Measurements from ENCODE around the gene NEK4. TPM values are rescaled to one million over a fixed set of nuclear protein-coding genes. Genes with fewer than 3 reads are reported as not detected.

NEK4 gene
- total and polyA plus RNA-seq, 5 donors from 2014 or later: 6.3 to 13.9 (median 7.7) TPM

GRCh38 chr3:52792413-52792812 lies 21.7 kb upstream of the NEK4 start:
- H3K27me3 Mint-ChIP-seq: no peaks in the 10 kb centered on the region
- H3K4me1 Mint-ChIP-seq: no peaks in the 10 kb centered on the region
- no peaks in the 10 kb centered on the region for H3K4me1 ChIP-seq (ENCODE audit: control insufficient read depth, insufficient read depth, low read length, poor library complexity, severe bottlenecking)
- H3K4me3 ChIP-seq (ENCODE audit: low read depth, low read length): no peak overlapping the region
- no peak overlapping the region for H3K4me3 Mint-ChIP-seq
- no peaks in the 10 kb centered on the region for H3K27me3 ChIP-seq (ENCODE audit: control insufficient read depth, insufficient read depth, low read length)
- no peaks in the 10 kb centered on the region for H3K36me3 ChIP-seq (ENCODE audit: control insufficient read depth, insufficient read depth, low read length)
- no peaks in the 10 kb centered on the region for H3K9me3 Mint-ChIP-seq
- no peak overlapping the region for H3K27ac Mint-ChIP-seq
- H3K27ac ChIP-seq (ENCODE audit: insufficient read depth, low read length, poor library complexity, severe bottlenecking): no peak overlapping the region
- H3K36me3 Mint-ChIP-seq: no peaks in the 10 kb centered on the region
- H3K9me3 ChIP-seq (ENCODE audit: control insufficient read depth in 2 of 2, low read length in 2 of 2): no peaks in the 10 kb centered on the region
- DNase-seq (no peak), ATAC-seq (ENCODE audit: low read depth in 2 of 2) (no peak)

GRCh38 chr3:52791928-52792327 lies 21.2 kb upstream of the NEK4 start:
- Histone ChIP-seq H3K36me3 (ENCODE audit: control insufficient read depth, insufficient read depth, low read length) (no peaks in the 10 kb centered on the region), H3K4me3 (ENCODE audit: low read depth, low read length) (no peak overlapping the region), H3K9me3 (ENCODE audit: control insufficient read depth in 2 of 2, low read length in 2 of 2) (no peaks in the 10 kb centered on the region), H3K4me1 (ENCODE audit: control insufficient read depth, insufficient read depth, low read length, poor library complexity, severe bottlenecking) (no peaks in the 10 kb centered on the region), H3K27me3 (ENCODE audit: control insufficient read depth, insufficient read depth, low read length) (no peaks in the 10 kb centered on the region), H3K27ac (ENCODE audit: insufficient read depth, low read length, poor library complexity, severe bottlenecking) (no peak overlapping the region)
- Mint-ChIP-seq H3K4me3 (no peak overlapping the region), H3K27me3 (no peaks in the 10 kb centered on the region), H3K4me1 (no peaks in the 10 kb centered on the region), H3K36me3 (no peaks in the 10 kb centered on the region), H3K9me3 (no peaks in the 10 kb centered on the region), H3K27ac (no peak overlapping the region)
- ATAC-seq (ENCODE audit: low read depth in 2 of 2): no peak
- DNase-seq: no peak

GRCh38 chr3:52791366-52791765 lies 20.6 kb upstream of the NEK4 start:
- no peaks in the 10 kb centered on the region for H3K9me3 ChIP-seq (ENCODE audit: control insufficient read depth in 2 of 2, low read length in 2 of 2)
- no peak for DNase-seq
- H3K4me3 ChIP-seq (ENCODE audit: low read depth, low read length): no peak overlapping the region
- H3K36me3 ChIP-seq (ENCODE audit: control insufficient read depth, insufficient read depth, low read length): no peaks in the 10 kb centered on the region
- no peaks in the 10 kb centered on the region for H3K9me3 Mint-ChIP-seq
- no peak overlapping the region for H3K27ac ChIP-seq (ENCODE audit: insufficient read depth, low read length, poor library complexity, severe bottlenecking)
- no peaks in the 10 kb centered on the region for H3K36me3 Mint-ChIP-seq
- no peaks in the 10 kb centered on the region for H3K27me3 ChIP-seq (ENCODE audit: control insufficient read depth, insufficient read depth, low read length)
- H3K27me3 Mint-ChIP-seq: no peaks in the 10 kb centered on the region
- no peak for ATAC-seq (ENCODE audit: low read depth in 2 of 2)
- no peak overlapping the region for H3K27ac Mint-ChIP-seq
- no peak overlapping the region for H3K4me3 Mint-ChIP-seq
- no peaks in the 10 kb centered on the region for H3K4me1 Mint-ChIP-seq
- H3K4me1 ChIP-seq (ENCODE audit: control insufficient read depth, insufficient read depth, low read length, poor library complexity, severe bottlenecking): no peaks in the 10 kb centered on the region

- H3K27me3 Mint-ChIP-seq: no peaks in the 10 kb centered on the region
- Histone ChIP-seq H3K4me3 (ENCODE audit: low read depth, low read length) (no peak overlapping the region), H3K36me3 (ENCODE audit: control insufficient read depth, insufficient read depth, low read length) (no peaks in the 10 kb centered on the region), H3K9me3 (ENCODE audit: control insufficient read depth in 2 of 2, low read length in 2 of 2) (no peaks in the 10 kb centered on the region), H3K27me3 (ENCODE audit: control insufficient read depth, insufficient read depth, low read length) (no peaks in the 10 kb centered on the region), H3K27ac (ENCODE audit: insufficient read depth, low read length, poor library complexity, severe bottlenecking) (no peak overlapping the region), H3K4me1 (ENCODE audit: control insufficient read depth, insufficient read depth, low read length, poor library complexity, severe bottlenecking) (no peaks in the 10 kb centered on the region)
- no peak for DNase-seq
- no peaks in the 10 kb centered on the region for H3K36me3 Mint-ChIP-seq
- no peak for ATAC-seq (ENCODE audit: low read depth in 2 of 2)
- H3K4me3 Mint-ChIP-seq: no peak overlapping the region
- H3K4me1 Mint-ChIP-seq: no peaks in the 10 kb centered on the region
- no peaks in the 10 kb centered on the region for H3K9me3 Mint-ChIP-seq
- no peak overlapping the region for H3K27ac Mint-ChIP-seq
These were observed 20.0 kb upstream of the NEK4 start for GRCh38 chr3:52790741-52791140.

- no peak overlapping the region for H3K27ac Mint-ChIP-seq
These were observed 19.6 kb upstream of the NEK4 start for GRCh38 chr3:52790337-52790736.

GRCh38 chr3:52789746-52790040 lies 19.0 kb upstream of the NEK4 start:
- H3K36me3 ChIP-seq (ENCODE audit: control insufficient read depth, insufficient read depth, low read length): no peaks in the 10 kb centered on the region
- no peak for DNase-seq
- H3K27ac ChIP-seq (ENCODE audit: insufficient read depth, low read length, poor library complexity, severe bottlenecking): no peak overlapping the region
- H3K9me3 ChIP-seq (ENCODE audit: control insufficient read depth in 2 of 2, low read length in 2 of 2): no peaks in the 10 kb centered on the region
- Mint-ChIP-seq H3K36me3 (no peaks in the 10 kb centered on the region), H3K4me1 (no peaks in the 10 kb centered on the region), H3K27ac (no peak overlapping the region), H3K4me3 (no peak overlapping the region), H3K9me3 (no peaks in the 10 kb centered on the region), H3K27me3 (no peaks in the 10 kb centered on the region)
- no peak overlapping the region for H3K4me3 ChIP-seq (ENCODE audit: low read depth, low read length)
- no peaks in the 10 kb centered on the region for H3K27me3 ChIP-seq (ENCODE audit: control insufficient read depth, insufficient read depth, low read length)
- H3K4me1 ChIP-seq (ENCODE audit: control insufficient read depth, insufficient read depth, low read length, poor library complexity, severe bottlenecking): no peaks in the 10 kb centered on the region
- no peak for ATAC-seq (ENCODE audit: low read depth in 2 of 2)

More at GRCh38 chr3:52790337-52790736, 19.6 kb upstream of the NEK4 start:
- no peak for DNase-seq
- no peaks in the 10 kb centered on the region for H3K36me3 ChIP-seq (ENCODE audit: control insufficient read depth, insufficient read depth, low read length)
- Mint-ChIP-seq H3K36me3 (no peaks in the 10 kb centered on the region), H3K9me3 (no peaks in the 10 kb centered on the region), H3K4me1 (no peaks in the 10 kb centered on the region), H3K4me3 (no peak overlapping the region), H3K27me3 (no peaks in the 10 kb centered on the region)
- no peaks in the 10 kb centered on the region for H3K9me3 ChIP-seq (ENCODE audit: control insufficient read depth in 2 of 2, low read length in 2 of 2)
- no peaks in the 10 kb centered on the region for H3K4me1 ChIP-seq (ENCODE audit: control insufficient read depth, insufficient read depth, low read length, poor library complexity, severe bottlenecking)
- no peak overlapping the region for H3K27ac ChIP-seq (ENCODE audit: insufficient read depth, low read length, poor library complexity, severe bottlenecking)
- no peaks in the 10 kb centered on the region for H3K27me3 ChIP-seq (ENCODE audit: control insufficient read depth, insufficient read depth, low read length)
- H3K4me3 ChIP-seq (ENCODE audit: low read depth, low read length): no peak overlapping the region
- ATAC-seq (ENCODE audit: low read depth in 2 of 2): no peak

GRCh38 chr3:52788890-52789745 lies 18.4 kb upstream of the NEK4 start:
- Mint-ChIP-seq H3K9me3 (no peaks in the 10 kb centered on the region), H3K36me3 (no peaks in the 10 kb centered on the region), H3K27ac (no peak overlapping the region), H3K4me1 (no peaks in the 10 kb centered on the region), H3K4me3 (no peak overlapping the region), H3K27me3 (no peaks in the 10 kb centered on the region)
- Histone ChIP-seq H3K9me3 (ENCODE audit: control insufficient read depth in 2 of 2, low read length in 2 of 2) (no peaks in the 10 kb centered on the region), H3K27ac (ENCODE audit: insufficient read depth, low read length, poor library complexity, severe bottlenecking) (no peak overlapping the region), H3K4me1 (ENCODE audit: control insufficient read depth, insufficient read depth, low read length, poor library complexity, severe bottlenecking) (no peaks in the 10 kb centered on the region), H3K36me3 (ENCODE audit: control insufficient read depth, insufficient read depth, low read length) (no peaks in the 10 kb centered on the region), H3K4me3 (ENCODE audit: low read depth, low read length) (no peak overlapping the region), H3K27me3 (ENCODE audit: control insufficient read depth, insufficient read depth, low read length) (no peaks in the 10 kb centered on the region)
- ATAC-seq (ENCODE audit: low read depth in 2 of 2) (no peak), DNase-seq (no peak)

Data from CD4-positive, CD25-positive, alpha-beta regulatory T cell (primary cell).